ENCODE measurements around the gene SERHL2.
"Not testable (repeated sequence)": the region's sequence is repeated elsewhere in the genome, so short reads cannot be mapped to it uniquely, and the experiment has no call there.

Gene SERHL2

GRCh38 chr22:42553475-42554361 lies at the start of gene SERHL2:
Gene SERHL2 (plus strand): TSS chr22:42553956. CDS start chr22:42554021, 65 bp downstream.
- peak; percentile 54 for DNase-seq (ENCODE audit: low read depth)

- DNase-seq (ENCODE audit: low read depth) = not testable (repeated sequence)
Observed at GRCh38 chr22:42508327-42508974, 45.3 kb upstream of the SERHL2 start.

DNA sequence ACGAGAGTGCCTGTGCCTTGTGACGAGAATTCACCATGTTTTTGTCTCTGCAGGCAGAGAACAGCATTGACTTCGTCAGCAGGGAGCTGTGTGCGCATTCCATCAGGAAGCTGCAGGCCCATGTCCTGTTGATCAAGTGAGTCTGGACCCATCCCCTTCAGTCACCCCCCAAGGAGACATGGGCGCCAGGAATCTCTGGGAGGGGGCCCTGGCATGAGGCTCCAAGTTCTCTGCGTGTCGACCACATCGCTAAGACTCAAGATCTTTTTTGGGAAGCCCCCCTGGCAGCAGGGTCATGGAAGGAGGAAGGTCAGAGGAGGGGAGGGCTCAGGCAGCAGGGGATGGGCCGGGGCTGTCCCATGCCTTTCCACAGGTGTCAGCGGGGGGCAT lies 44.8 kb upstream of the SERHL2 start:
- DNase-seq (ENCODE audit: low read depth) = not testable (repeated sequence)

- DNase-seq (ENCODE audit: low read depth) = no peak
Observed at GRCh38 chr22:42509548-42509947, 44.2 kb upstream of the SERHL2 start.

GRCh38 chr22:42511401-42511891 lies 42.3 kb upstream of the SERHL2 start:
- no peak for DNase-seq (ENCODE audit: low read depth)

- not testable (repeated sequence) for DNase-seq (ENCODE audit: low read depth)
Observed at GRCh38 chr22:42512273-42512990, 41.3 kb upstream of the SERHL2 start.

DNA sequence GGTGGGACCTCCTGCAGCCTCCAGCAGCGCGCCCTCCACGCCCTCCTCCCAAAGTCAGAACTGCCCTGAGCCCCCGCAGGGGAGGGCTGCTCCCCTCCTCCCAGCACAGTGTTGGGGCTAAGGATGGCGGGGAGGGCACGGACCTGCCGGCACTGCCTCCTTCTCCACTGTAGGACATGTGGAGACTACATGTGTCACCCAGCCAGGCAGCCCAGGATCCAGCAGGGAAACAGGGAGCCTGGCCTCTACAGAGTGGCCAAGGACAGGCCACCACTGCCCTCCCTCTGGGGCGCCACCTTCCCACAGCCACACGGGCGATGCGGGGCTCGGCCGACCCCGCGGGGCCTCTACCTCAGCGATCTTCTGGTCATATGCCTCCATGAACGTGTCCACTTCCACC lies 39.4 kb upstream of the SERHL2 start:
- DNase-seq (ENCODE audit: low read depth) = not testable (repeated sequence)

- DNase-seq (ENCODE audit: low read depth) = not testable (repeated sequence)
Observed at GRCh38 chr22:42515304-42515703, 38.5 kb upstream of the SERHL2 start.

DNA sequence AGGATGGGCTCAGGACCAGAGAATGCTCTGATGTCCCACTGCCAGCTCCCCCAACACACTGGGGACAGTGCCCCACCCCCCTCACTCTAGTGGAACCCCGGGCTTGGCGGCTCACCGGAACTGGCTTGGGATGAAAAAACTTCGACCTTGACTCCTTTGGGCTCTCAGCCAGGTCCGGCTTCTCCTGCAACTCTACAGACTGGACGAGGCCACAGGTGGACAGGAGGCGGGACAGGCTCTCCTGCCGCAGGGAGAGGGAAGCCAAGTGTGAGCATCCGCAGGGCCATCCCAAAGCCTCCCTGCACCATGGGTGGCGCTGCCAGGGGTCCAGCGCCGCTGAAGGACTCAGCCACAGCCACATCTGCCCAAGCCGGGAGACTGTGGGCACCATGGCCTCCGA lies 37.9 kb upstream of the SERHL2 start:
- no peak for DNase-seq (ENCODE audit: low read depth)

DNA sequence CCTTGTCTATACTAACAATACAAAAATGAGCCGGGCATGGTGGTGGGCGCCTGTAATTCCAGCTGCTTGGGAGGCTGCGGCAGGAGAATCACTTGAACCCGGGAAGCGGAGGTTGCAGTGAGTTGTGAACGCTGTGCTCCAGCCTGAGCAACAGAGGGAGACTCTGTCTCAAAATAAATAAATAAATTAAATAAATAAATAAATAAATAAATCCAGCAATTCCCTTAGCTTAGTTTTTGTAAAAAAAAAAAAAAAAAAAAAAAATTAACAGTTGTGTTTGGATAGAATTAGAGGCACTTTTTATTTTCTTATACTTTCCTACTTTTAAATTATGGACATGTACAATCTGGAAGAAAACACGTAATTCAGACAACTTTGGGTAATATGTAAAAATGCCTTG lies 36.7 kb upstream of the SERHL2 start:
- DNase-seq (ENCODE audit: low read depth) = not testable (repeated sequence)

- not testable (repeated sequence) for DNase-seq (ENCODE audit: low read depth)
Observed at GRCh38 chr22:42518638-42519524, 34.9 kb upstream of the SERHL2 start.

DNA sequence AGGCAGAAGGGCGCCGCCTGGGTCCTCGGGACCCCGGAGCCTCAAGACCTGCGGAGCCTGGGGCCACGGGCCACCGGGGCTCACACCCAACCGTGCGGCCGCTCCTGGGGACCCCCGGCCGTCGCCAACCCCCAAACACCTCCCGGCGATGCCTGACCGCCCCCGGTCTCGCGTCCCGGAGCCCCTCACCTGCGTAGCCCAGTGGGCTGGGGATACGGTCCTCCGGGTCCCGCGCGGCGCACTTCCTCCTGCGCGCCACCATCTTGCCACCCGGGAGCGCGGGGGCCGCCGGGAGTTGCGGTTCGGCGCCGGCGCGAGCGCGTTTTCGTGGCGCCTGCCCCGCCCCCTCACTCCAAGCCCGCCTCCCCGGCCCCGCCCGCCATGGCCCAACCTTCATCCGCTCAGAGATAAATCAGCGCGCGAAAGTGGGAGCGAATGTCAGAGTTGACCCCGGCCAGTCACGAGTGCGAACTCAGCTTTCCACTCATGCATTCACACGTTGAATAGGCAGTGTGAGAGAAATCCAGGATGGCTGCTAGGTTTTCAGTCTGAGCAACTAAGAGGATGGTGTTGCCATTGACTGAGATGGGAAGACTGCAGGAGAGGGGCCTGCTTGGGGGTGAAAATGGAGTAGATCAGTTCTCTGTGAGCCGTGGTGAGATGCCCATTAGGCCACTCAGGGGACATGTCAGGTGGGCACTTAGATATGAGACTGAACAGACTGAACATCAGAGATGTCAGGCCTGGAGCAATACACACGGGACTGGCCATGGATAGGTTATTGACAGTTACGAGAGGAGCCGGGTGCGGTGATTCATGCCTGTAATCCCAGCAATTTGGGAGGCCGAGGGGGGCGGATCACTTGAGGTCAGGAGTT lies 34.0 kb upstream of the SERHL2 start, which contains the start of gene RRP7A:
TSS of gene RRP7A (minus strand) at position 272 of the 877 bp plus-strand sequence. CDS start at position 262, 10 bp downstream.
- DNase-seq (ENCODE audit: low read depth) = peak; percentile 70

- no peak for DNase-seq (ENCODE audit: low read depth)
Observed at GRCh38 chr22:42521228-42521546, 32.6 kb upstream of the SERHL2 start.

DNA sequence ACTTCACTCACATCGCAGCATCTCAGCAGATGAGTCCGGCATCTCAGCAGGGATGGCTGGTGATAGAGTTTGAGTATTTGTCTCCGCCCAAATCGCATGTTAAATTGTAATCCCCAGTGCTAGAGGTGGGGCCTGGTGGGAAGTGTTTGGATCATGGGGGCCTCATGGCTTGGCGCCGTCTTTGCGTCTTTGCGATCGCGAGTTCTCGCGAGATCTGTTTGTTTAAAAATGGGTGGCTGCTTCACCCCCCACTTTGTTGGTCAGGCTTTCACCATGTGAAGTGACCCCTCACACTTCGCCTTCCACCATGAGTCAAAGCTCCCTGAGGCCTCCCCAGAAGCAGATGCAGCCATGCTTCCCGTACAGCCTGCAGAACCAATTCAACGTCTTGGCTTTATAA lies 31.2 kb upstream of the SERHL2 start:
- DNase-seq (ENCODE audit: low read depth) = no peak

- no peak for DNase-seq (ENCODE audit: low read depth)
Observed at GRCh38 chr22:42528591-42529307, 25.0 kb upstream of the SERHL2 start.

DNA sequence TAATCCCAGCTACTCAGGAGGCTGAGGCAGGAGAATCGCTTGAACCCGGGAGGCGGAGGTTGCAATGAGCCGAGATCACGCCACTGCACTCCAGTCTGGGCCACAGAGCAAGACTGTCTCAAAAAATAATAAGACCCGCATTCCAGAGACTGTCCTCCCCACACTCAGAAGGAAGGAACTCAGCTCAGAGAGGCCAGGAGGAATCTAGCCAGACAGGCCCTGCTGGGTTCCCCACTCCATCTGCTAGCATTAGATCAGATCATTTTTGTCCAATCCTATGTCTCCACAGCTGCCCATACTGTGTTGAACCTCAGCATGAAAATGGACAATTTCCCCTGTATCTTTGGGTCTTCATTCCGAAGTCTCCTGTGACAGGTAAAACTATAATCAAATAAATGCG lies 24.3 kb upstream of the SERHL2 start:
- not testable (repeated sequence) for DNase-seq (ENCODE audit: low read depth)

GRCh38 chr22:42531401-42532084 lies 22.2 kb upstream of the SERHL2 start:
- DNase-seq (ENCODE audit: low read depth) = not testable (repeated sequence)

GRCh38 chr22:42533638-42533977 lies 20.1 kb upstream of the SERHL2 start:
- no peak for DNase-seq (ENCODE audit: low read depth)

DNA sequence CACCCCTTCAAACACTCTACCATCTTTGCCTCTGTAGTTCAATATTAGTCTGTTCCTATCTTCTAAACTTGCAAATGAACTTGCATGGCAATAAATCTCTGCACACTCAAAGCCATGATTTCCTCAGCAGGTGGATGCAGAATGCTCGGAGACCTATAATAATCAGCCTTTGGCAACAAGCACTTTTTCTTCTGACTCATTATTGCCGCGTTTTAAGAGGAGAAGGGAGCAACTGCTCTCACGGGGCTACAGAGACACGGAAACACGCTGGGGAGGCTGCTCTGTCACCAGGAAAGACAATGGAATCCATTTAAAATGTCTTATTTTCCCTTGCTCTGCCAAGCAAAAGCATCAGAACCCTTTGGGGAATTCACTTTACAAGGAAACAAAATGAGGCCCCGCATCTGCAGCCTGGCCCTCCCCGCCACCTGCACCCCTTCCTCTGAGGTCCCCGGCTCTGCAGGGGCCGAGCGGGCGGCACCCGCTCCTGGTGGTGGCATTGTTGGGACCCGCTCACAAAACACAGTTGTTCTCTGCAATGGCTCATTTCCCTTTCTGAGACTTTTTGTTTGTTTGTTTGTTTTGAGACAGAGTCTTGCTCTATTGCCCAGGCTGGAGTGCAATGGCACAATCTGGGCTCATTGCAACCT lies 18.5 kb upstream of the SERHL2 start:
- not testable (repeated sequence) for DNase-seq (ENCODE audit: low read depth)

Measured in stimulated activated CD8-positive, alpha-beta memory T cell treated with anti-CD3 and anti-CD28 coated beads, Interleukin-12 subunit alpha, Interleukin-12 subunit beta, amount 100 ng/mL, for 1 hour (primary cell).